COR-L47 (cell line): Measurements from ENCODE around the gene GPR75.

Experiments used
- DNase-seq: peaks from one replicate; lab custom pipeline; 2025; lab: John Stamatoyannopoulos, UW

Gene GPR75

DNA sequence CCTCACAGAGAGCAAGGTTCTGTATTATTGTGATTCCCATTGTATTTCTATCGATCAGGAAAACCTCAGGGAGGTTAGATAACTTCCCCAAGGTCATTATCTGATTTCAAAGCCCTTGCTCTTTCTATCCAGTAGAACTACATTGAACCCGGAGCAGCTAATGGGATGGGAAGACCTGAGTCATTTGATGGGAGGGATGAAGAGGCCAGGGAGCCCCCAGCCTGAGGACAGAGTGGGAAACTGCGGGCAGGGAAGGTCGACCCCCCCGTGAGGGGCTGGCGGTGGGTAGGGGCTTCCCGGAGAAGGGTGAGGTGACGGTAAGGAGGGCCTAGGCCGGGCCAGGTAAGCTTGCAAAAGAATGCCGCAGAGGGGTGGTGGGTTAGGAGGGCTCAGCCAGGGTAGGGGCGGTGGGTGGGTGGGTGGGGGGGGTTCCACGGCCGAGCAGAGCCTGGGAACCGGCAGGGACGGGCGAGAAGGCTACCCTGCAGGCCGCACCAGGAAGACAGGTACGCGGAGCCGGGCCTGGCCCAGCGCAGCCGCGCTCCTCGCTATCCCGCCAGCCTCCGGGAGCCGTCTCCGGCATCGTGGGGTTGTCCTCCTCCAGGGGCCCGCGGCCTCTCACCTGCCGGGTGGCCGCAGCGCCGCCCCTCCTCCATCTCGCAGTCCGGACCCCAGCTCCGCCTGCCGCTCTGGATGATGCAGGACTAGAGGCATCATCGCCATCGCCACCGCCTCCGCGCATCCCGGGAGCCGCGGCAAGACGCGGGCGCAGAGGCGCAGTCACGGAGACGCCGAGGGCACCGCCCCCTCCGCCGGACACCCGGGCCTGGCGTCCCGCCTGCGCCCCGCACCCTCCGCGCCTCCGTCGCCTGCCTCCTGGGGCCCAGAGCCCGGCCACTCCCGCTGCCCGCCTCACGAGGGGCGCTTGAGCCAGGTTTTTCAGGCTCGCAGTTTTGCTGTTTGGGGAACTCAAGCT lies at the start of gene GPR75:
Gene GPR75, minus strand, starts transcription at position 762 of the 976 bp plus-strand sequence. CDS start 5,211 bp downstream, outside the sequence.
- DNase-seq: no peak

DNA sequence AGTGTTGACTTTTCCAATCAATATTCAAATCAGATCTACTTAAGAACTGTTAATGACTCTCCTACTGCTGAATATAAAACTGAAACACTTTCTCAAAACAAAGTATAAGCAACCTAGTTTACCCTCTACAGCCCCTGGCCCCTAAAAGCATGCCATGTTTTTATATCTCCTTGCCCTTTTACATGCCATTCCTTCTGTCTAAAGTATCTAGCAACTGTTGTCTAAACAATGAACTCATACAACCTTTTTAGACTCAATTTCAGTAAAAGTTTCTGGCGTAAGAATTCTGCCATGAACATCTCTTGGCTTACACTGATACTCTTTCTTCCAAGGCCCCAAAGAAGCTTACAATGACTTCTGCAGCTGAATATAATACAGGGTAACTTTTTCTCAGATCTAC lies 47.8 kb upstream of the GPR75 start:
- DNase-seq: no peak

DNA sequence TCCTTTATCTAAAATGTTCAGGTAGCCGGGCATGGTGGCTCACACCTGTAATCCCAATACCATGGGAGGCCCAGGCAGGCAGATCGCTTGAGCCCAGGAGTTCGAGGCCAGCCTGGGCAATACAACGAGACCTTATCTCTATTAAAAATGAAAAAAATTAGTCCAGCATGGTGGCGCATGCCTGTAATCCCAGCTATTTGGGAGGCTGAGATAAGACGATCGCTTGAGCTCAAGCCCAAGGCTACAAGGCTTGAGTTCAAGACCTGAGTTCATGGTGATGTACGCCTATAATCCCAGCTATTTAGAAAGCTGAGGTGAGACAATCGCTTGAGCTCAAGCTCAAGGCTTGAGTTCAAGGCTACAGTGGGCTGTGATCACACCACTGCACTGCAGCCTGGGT lies 45.6 kb upstream of the GPR75 start:
- no peak for DNase-seq

DNA sequence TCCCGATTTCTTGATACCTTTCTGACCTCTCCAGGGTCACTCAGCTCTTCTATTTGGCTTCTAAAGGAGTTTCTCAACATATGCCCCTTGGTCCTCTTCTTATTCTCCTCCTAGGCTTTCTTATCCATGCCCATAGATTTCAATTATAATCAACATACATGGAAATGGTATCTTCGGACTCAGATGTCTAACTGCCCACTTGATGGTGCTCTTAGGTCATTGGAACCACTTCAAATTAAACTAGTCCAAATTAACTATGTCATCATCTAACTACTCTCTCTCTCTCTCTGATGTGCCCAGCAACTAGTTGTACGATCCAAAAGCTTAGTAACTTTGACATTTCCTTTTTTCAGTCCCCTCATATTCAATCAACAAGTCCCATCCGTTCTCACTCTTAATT lies 43.2 kb upstream of the GPR75 start:
- DNase-seq: no peak

DNA sequence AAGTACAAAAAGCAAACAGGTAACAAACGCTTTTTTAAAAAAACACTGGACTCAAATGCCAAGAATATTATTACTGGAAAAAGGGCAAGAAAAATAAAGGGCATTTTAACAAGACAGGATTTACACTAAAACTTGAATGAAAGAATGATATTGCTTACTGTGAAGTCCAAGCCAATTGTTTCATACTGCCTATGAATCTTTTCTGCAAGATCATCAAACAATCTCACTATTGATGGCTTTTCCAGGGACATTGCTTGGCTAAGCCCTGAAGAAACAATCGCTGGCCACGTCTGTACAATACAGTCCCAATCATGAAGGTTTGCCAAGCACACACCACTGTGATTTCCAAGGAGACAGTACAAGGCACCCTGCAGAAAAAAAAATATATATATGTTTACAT lies 41.4 kb upstream of the GPR75 start:
- DNase-seq: no peak

DNA sequence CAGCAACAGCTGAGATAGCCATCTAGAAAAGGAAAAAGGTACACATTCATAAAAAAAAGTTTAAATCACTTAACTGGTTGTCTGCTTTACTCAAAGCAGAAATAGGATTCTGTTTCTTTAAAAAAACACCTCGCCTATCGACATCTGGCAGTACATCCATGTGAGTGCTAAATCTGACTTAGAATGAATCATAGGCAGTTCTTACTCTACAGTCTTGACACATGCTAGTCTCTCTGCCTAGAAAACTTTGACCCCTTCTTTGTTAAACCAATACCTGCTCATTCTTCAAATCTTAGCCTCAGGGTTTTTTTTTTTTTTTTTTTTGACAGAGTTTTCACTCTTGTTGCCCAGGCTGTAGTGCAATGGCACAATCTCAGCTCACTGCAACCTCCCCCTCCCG lies 37.1 kb upstream of the GPR75 start:
- no peak for DNase-seq

DNA sequence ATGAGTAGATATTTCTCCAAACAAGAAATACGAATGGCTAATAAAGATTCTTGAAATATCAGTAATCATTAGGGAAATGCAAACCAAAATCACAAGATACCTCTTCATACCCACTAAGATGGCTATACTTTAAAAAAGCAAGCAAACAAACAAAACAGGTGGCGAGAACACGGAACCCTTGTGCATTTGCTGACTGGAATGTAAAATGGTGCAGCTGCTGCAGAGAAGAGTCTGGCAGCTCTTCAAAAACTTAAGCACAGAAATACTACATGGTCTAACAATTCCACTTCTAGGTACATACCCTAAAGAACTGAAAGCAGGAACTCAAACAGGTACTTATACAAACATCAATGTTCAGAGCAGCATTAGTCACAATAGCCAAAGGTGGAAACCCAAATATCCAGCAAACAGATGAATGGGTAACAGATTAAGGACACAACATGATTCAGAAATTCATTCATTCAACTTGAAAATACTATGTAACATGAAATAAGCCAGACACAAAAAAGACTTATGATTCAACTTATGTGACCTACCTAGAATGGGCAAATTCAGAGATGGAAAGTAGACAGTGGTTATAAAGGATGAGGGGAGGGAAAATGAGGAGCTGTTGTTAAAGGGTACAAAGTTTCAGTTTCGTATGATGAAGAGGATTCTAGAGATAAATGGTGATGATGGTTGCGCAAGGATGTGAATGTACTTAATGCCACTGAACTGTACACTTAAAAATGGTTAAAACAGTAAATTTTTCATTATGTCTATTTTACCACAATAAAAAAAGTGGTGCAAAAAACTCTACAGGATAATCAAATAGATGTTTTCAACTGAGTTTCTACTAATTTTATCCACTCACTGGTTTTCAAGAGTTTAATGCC lies 26.9 kb upstream of the GPR75 start:
- no peak for DNase-seq

DNA sequence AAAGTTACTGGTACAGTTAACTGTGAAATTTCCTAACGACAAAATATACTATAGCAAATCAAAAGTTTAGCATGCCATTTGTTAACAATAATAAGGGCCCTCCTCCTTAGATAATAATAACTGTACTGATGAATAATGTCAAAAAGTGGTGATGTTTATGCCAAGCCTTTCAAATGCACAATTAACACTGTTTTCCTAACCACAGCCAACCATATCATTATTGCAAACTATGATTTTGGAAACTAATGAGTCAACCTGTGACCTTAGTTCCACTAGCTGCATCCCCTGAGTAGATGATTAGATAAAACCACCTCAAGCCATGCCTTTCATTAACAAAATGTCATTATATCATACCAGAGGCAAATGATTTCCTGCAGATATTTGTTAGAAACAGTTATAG lies 25.1 kb upstream of the GPR75 start:
- DNase-seq: no peak

DNA sequence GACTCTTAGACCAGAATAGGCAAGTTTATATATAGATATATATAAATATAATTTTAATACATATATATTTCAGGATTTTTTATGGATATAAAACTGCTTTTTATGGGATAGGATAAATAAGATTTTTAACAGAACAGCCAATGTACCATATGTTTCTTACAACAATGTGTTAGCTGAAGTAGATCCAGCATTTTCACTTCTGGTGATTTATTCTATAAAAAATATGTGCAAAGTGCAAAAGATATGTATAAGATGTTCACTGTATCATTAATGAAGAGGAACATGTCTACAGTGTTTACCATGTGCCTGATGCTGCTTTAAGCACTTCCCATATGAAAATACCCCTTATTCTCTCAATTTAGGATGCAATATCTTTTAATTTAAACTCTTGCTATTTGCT lies 22.2 kb upstream of the GPR75 start:
- no peak for DNase-seq

DNA sequence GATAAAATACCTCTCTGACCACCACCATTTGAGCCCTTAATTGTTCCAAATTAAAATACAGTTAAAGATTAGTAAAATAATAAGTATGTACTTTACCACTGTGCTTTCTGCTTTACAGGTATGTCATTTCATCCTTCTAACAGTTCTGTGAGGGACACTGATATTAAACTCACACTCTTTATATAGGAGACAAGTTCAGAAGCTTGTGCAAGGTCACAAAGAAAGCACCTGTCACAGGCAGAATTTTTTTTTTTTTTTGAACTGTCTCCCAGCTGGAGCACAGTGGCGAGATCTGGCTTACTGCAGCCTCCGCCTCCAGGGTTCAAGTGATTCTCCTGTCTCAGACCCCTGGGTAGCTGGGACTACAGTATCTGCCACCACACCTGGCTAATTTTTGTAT lies 21.6 kb upstream of the GPR75 start:
- no peak for DNase-seq

DNA sequence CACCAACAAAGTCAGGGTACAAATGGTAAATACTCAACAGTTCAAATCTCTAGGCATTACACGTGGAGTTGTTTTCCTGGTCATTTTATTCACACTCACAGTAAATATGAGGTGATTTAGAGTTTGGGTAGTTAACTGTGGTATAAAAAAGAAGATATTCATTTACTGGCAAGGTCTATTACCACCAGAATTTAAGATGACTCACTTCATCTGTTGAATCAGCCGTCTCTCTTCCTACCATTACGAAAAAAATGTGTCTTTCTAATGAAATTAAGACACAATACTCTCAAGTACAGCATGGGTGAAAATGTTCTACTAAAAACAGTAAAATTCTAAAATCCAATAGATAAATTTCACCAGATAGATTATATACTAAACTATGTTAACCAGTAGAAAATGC lies 21.0 kb upstream of the GPR75 start:
- no peak for DNase-seq

DNA sequence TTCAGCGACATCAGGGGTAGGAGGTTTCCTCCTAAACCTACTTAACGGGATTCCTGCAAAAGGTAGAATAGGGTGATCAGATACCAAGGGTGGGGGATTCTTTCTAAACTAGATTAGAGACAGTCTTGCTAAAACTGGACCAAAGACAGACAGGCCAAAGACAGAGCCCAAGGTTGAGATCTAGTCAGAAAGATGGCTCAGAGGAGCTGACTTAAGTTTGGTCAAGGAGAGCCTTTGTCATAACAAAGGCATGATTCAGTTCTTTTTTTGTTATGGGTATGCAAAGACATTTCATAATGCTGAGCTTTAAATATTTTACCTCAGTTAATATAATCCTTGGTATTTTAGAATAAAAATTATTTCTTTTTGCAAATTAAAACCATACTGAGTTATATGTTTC lies 17.8 kb upstream of the GPR75 start:
- no peak for DNase-seq

DNA sequence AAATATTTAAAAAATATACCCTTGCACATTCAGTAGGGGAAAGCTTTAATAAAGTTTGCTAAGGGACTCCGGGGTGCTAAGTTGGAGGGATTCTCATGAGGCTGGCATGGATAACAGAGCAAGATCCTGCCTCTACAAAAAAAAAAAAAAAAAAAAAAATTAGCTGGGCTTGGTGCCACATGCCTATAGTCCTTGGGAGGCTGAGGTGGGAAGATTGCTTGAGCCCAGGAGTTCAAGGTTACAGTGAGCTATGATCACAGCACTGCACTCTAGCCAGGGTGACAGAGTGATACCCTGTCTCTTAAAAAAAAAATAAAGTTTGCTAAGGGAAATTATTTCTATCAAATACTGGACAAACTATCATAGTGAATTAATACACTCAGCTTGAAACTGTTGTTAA lies 17.3 kb upstream of the GPR75 start:
- DNase-seq: no peak

DNA sequence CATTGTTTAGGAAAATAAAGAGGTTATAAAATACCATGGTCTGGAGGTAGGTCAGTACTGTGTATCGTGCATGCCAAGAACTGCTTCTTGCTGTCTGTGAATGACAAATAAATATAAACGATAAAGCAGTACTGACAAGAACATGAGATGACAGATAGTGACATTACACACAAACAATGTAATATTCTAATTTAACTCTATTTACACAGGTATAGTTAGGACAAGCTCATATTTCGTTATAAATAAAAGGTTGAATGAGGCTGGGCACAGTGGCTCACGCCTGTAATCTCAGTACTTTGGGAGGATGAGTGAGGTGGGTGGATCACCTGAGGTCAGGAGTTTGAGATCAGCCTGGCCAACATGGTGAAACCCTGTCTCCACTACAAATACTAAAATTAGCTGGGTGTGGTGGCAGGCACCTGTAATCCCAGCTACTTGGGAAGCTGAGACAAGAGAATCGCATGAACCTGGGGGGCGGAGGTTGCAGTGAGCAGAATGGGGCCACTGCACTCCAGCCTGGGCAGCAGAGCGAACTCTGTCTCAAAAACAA lies 14.7 kb upstream of the GPR75 start:
- no peak for DNase-seq

DNA sequence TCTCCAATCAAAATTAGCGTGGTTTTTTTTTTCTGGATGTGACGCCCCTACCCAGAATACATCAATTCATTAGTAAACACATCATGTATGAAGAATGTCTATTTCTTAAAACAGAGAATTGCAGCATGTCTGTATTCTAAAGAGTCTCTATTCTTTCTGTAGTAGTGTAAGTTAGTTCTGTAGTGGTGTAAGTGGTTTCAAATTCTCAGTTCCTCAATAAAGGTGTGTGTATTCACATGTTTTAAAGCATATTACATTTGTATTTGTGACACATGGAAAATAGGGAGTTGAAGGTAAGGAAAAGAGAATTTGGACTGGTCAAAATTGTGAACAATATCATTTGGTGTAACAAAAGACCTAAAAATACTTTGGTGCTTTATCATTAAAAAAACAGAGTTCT lies 8.0 kb upstream of the GPR75 start:
- DNase-seq: no peak

DNA sequence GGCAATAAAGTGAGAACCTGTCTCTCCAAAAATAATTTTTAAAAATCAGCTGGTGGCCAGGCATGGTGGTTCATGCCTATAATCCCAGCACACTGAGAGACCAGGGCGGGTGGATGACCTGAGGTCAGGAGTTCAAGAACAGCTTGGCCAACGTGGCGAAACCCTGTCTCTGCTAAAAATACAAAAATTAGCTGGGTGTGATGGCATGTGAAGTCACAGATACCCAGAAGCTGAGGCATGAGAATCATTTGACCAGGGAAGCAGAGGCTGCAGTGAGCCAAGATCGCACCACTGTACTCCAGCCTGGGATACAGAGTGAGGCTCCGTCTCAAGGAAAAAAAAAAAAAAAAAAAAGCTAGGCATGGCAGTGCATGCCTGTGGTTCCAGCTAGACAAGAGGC lies 7.4 kb upstream of the GPR75 start:
- DNase-seq: no peak

DNA sequence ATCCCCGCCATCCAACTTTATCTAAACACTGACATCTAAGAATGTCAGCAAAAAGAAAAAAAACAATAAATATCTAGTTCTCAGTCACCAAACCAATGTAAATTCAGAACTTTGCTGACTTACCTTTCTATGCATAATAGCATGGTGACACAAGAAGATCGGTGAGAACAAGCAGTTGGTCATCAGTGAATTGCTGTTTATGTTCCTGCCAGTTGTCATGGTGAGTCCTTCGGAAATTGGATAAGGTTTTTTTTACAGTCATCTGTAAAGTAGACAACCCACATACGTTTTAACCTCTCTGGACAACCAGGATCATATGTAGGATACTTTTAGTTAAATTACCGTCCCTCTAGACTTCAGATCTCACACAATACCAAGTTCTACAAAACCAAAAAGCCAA lies 6.2 kb upstream of the GPR75 start:
- no peak for DNase-seq

DNA sequence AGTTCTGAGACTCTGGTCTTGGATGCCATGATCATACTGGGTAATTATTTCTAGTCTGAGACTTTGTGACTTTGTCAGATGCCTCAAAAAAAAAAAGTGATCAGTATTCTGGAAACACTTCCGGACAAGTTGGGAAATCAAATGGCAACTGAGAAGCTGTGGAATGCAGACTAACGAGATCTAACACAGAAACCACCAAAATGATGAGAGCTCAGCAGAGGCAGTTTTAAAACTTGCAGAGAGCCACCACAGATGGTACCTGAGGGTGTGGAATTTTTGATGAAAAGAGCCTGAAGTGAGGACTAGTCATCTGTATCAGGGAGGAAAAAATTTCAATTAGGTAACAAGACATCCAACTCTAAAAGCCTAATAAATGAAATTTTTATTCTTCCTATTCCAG lies 5.5 kb upstream of the GPR75 start:
- no peak for DNase-seq

DNA sequence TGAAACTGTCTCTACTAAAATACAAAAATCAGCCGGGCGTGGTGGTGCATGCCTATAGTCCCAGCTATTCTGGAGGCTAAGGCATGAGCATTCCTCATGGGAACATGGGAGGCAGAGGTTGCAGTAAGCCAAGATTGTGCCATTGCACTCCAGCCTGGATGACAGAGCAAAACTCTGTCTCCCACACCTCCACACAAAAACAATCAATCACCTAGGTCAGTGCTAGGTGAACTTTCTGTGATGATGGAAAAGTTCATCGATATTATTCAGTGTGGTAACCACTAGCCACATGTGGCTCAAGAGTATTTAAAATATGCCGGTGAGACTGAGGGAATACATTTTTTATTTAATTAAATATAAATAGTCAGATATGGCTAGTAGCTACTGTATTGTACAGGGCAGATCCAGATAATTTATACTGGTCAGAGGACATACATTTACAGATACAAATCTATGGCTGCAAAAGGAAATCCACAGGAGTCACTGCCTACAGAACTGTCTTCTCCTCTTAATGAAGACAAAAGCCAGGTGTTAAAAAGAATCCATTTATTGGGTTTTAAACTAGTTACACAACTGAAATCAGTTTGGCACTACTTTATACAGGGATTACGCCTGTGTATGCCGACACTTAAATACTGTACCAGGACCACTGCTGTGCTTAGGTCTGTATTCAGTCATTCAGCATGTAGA lies 3.9 kb upstream of the GPR75 start:
- no peak for DNase-seq

DNA sequence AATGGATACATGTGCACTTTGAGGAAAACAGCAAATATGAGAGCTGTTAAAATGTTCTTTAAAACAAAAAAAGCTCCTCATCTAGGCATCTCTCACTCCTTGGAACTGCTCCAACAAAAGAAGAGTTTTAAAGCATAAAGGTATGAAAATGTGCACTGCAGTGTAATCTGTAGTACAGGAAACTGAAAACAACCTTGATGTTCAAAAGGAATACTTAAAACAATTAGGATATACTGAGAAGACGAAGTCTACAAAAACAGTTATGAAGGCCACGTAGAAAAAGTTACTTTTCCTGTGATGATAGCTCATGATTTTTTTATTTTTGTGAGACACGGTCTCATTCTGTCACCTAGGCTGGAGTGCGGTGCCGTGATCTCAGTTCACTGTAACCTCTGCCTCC lies 2.1 kb upstream of the GPR75 start:
- no peak for DNase-seq

DNA sequence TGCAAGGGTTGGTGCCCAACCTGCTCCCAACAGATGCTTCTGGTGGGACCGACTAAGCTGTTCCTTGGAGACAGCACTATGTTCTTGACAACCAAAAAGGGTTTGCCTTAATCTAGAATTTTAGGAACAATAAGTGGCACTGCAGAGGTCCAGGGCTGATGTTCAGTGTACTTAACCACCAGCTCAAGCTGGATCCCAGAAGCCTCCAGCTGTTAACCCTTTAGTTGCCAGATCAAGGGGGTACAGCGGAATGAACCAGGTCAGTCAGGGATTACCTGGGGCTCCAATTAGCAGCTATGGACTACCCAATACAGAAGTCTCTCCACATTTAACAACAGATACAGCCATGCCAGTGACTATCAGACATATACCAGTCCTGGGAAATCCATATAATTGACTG lies 3.5 kb downstream of the GPR75 start:
- no peak for DNase-seq

DNA sequence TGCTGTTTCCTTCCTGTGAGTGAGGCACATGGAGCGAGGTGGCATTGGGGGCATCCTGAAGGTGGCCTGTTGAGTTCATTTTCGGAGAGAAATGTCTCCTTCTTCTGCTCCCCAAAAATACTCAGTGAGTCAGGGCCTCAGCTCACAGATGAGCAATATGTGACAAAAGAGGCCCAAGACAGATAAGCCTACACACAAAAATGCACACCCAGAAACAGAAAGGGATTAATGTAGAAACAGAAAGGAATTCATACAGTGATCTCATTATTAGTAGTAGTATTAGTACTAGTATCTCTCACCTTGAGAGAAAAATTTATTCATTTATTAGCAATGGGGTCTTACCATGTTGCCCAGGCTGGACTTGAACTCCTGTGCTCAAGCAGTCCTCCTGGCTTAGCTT lies 5.1 kb downstream of the GPR75 start:
- no peak for DNase-seq
